HFF-Myc (cell line): Measurements from ENCODE around the gene SLC6A17.

Experiments
- DNase-seq: peaks from one replicate; pipeline ENCODE4 v3.0.0-alpha.2; 2011; ENCODE audit warnings: low read depth; ENCODE audit errors: extremely low read depth
- H3K4me3 ChIP-seq: replicated peaks from 2 replicates; pipeline ENCODE4 v1.5.1; 2011; ENCODE audit warnings: low read depth, mild to moderate bottlenecking, control low read depth, low read length
- CTCF ChIP-seq: IDR thresholded peaks from 2 replicates; pipeline ENCODE4 v1.5.1; 2012; ENCODE audit warnings: mild to moderate bottlenecking, low read depth, low read length, control low read depth; ENCODE audit errors: missing control alignments

Gene SLC6A17

GRCh38 chr1:110242062-110242461 is 91.8 kb downstream of the SLC6A17 start:
- no peak for DNase-seq
- no peak overlapping the region for H3K4me3 ChIP-seq
- TF ChIP-seq CTCF: no peak

GRCh38 chr1:110242731-110243130 is 92.4 kb downstream of the SLC6A17 start:
- DNase-seq: no peak
- TF ChIP-seq CTCF: no peak
- H3K4me3 ChIP-seq: no peak overlapping the region

- H3K4me3 ChIP-seq: no peak overlapping the region
- DNase-seq: no peak
- TF ChIP-seq CTCF: no peak
These were observed 92.9 kb downstream of the SLC6A17 start for GRCh38 chr1:110243146-110243545.

- DNase-seq: no peak
- TF ChIP-seq CTCF: no peak
- H3K4me3 ChIP-seq: no peak overlapping the region
These were observed 93.3 kb downstream of the SLC6A17 start for GRCh38 chr1:110243574-110243973.

- no peak for DNase-seq
- no peak overlapping the region for H3K4me3 ChIP-seq
- no peak for TF ChIP-seq CTCF
These were observed 95.8 kb downstream of the SLC6A17 start for GRCh38 chr1:110245876-110246620.

- TF ChIP-seq CTCF: no peak
- no peak overlapping the region for H3K4me3 ChIP-seq
- no peak for DNase-seq
These were observed 98.5 kb downstream of the SLC6A17 start for GRCh38 chr1:110248746-110249145.

GRCh38 chr1:110249256-110249655 is 99.0 kb downstream of the SLC6A17 start:
- no peak for TF ChIP-seq CTCF
- no peak overlapping the region for H3K4me3 ChIP-seq
- no peak for DNase-seq
